Right atrium auricular region (tissue), 2 donors: ENCODE results near the gene BHLHE23. TPM values are rescaled to one million over a fixed set of nuclear protein-coding genes. Genes with fewer than 3 reads are reported as not detected.

ENCODE experiments used
- DNase-seq: peaks from one replicate; pipeline ENCODE4 v3.0.0-alpha.2; 2019; ENCODE audit warnings: low spot score
- H3K27ac ChIP-seq, 2 donors: fragments of 200-600 bp; sonication (generic); 1 replicate in 1 of 2; 2 replicates in 1 of 2; pipeline ENCODE4 v1.5.1; 2016 to 2019
- H3K27me3 ChIP-seq, 2 donors: fragments of 200-600 bp; sonication (generic); one replicate each; pipeline versions ENCODE4 v1.5.1 to v1.6.0; 2017 to 2019
- H3K36me3 ChIP-seq: fragments of 200-600 bp; sonication (generic); one replicate; pipeline ENCODE4 v1.5.1; 2016
- H3K4me1 ChIP-seq, 2 donors: fragments of 200-600 bp; sonication (generic); one replicate each; pipeline versions ENCODE4 v1.5.1 to v1.6.0; 2017 to 2019
- H3K4me3 ChIP-seq, 2 donors: fragments of 200-600 bp; sonication (generic); 1 replicate in 1 of 2; 2 replicates in 1 of 2; pipeline ENCODE4 v1.5.1; 2017 to 2019; ENCODE audit warnings: mild to moderate bottlenecking in 1 of 2, moderate library complexity in 1 of 2
- H3K9me3 ChIP-seq, 2 donors: fragments of 200-600 bp; sonication (generic); one replicate each; pipeline ENCODE4 v1.5.1; 2019
- total RNA-seq, 2 donors: library from RNA; depleted of rRNA; stranded (reverse); fragments of >200 nt; gene quantifications; one replicate each; pipeline ENCODE4 v1.1.0, GENCODE V29; 2016
- TF ChIP-seq, protein P1 (sequence below), 2 donors: fragments of 200-600 bp; sonication (generic); IDR thresholded peaks; one replicate each; pipeline ENCODE4 v1.5.1; 2019; ENCODE audit warnings: antibody characterized with exemption in 2 of 2

Gene BHLHE23
- total RNA-seq, 2 donors from 2014 or later = not detected

DNA sequence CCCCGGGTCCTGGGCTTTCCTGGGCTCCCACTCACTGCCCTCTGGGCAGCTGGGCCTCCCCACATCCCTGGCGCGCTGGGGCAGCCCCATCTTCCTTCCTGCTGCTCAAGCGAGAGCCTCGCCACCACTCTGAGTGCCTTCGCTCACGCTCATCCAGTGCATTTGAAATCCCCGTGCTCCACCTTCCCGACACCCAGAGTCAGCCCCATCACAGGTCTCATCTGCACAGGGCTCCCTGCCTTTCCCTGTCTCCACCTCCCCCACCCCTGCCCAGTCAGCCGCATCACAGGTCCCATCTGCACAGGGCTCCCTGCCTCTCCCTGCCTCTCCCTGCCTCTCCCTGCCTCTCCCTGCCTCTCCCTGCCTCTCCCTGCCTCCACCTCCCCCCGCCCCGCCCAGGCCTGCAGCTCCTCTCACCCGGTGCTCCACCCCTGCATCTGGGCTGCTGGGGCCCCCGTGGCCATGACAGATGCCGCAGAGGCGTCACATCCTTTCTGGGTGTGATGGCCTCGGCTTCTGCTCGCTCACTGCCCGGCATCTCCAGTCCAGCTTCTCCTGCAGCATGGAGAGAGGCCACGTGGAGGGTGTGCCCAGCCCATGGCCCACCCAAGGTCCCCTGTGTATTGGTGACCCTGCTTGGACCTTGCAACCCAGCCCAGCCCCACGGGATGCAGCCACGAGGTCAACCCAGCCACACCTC, 9.0 kb upstream of the BHLHE23 start:
- Histone ChIP-seq H3K36me3 (no peaks in the 10 kb centered on the region), H3K4me3 (no peak overlapping the region), H3K27ac (no peak overlapping the region), H3K9me3 (peaks cover 3 to 34% of the 10 kb centered on the region in 2 donors), H3K27me3 (peaks cover 0 to 7% of the 10 kb centered on the region in 2 donors), H3K4me1 (no peaks in the 10 kb centered on the region)
- TF ChIP-seq, protein P1, sequence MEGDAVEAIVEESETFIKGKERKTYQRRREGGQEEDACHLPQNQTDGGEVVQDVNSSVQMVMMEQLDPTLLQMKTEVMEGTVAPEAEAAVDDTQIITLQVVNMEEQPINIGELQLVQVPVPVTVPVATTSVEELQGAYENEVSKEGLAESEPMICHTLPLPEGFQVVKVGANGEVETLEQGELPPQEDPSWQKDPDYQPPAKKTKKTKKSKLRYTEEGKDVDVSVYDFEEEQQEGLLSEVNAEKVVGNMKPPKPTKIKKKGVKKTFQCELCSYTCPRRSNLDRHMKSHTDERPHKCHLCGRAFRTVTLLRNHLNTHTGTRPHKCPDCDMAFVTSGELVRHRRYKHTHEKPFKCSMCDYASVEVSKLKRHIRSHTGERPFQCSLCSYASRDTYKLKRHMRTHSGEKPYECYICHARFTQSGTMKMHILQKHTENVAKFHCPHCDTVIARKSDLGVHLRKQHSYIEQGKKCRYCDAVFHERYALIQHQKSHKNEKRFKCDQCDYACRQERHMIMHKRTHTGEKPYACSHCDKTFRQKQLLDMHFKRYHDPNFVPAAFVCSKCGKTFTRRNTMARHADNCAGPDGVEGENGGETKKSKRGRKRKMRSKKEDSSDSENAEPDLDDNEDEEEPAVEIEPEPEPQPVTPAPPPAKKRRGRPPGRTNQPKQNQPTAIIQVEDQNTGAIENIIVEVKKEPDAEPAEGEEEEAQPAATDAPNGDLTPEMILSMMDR (IDR thresholded peaks at IDR 0.05) = no peak
- DNase-seq = no peak

DNA sequence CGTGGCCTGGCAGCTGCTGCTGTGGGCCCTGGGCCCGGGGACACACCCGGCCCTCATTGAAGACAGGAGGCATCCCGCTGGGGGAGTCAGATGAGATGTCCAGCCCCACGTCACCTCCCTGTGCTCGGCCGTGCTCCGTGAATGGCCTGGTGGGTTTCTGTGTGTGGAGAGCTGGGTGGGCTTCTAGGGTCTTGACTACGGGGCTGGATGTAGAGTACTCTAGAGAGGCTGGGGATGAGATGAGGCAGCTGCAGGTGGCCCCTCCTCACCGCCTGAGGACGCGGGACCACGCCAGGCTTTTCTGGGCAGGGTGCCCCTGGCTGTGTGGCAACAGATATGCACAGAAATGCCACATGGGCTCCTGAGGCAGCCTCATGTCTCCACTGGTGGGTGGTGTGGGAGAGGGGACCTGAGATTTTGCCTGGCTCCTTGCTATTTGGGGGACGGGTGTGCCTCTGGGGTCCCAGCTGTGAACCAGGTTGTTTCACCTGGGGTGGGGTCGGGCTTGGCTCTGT, 8.4 kb upstream of the BHLHE23 start:
- H3K27me3 ChIP-seq = peaks cover 0 to 7% of the 10 kb centered on the region in 2 donors
- no peak overlapping the region for H3K27ac ChIP-seq
- no peak for DNase-seq
- H3K36me3 ChIP-seq = no peaks in the 10 kb centered on the region
- H3K4me3 ChIP-seq = no peak overlapping the region
- TF ChIP-seq, protein P1 (IDR thresholded peaks at IDR 0.05) = no peak
- H3K4me1 ChIP-seq = no peaks in the 10 kb centered on the region
- peaks cover 3 to 28% of the 10 kb centered on the region in 2 donors for H3K9me3 ChIP-seq

DNA sequence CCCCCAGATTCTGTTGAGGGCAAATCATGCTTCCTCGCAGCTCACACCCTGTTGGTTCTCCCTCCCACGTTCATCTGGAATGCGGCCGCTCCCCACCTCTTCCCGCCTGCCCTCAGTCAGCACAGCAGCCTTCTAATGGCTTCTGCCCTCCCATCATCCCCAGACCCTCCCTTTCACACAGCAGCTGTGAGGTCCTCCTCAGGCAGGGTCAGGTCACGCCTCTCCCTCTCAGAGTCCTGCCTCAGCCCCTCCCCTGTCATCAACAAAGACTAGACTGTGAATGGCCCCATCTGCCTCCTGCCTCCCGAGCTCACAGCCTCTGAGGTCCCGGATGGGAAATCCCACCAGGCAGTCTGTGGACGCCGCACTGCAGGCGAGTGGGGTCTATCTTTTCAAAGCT, 7.9 kb upstream of the BHLHE23 start:
- DNase-seq = no peak
- H3K9me3 ChIP-seq = peaks cover 3 to 23% of the 10 kb centered on the region in 2 donors
- no peak overlapping the region for H3K4me3 ChIP-seq
- no peaks in the 10 kb centered on the region for H3K4me1 ChIP-seq
- H3K27me3 ChIP-seq = peaks cover 3 to 9% of the 10 kb centered on the region in 2 donors
- no peaks in the 10 kb centered on the region for H3K36me3 ChIP-seq
- TF ChIP-seq, protein P1 (IDR thresholded peaks at IDR 0.05) = no peak
- H3K27ac ChIP-seq = no peak overlapping the region

DNA sequence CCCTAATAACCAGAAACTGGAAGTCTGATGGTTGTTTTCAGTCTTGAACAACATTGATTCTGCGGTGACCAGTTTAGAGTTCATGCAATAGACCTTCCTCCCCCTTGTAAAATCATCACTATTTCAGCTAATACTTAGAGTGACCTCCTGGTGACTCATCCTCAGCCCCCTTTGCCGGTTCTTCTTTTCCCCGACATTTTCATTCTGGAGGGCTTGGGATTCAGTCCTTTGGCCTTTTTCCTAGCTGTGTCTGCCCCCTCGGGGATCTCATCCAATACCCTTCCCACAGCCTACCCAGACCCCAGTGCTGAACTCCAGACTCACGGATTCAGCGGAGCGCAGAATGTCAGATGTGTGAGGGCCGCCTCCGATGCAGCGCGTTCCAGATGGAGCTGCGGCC, 7.5 kb upstream of the BHLHE23 start:
- no peak for DNase-seq
- H3K4me3 ChIP-seq = no peak overlapping the region
- no peak overlapping the region for H3K27ac ChIP-seq
- TF ChIP-seq, protein P1 (IDR thresholded peaks at IDR 0.05) = no peak
- H3K36me3 ChIP-seq = no peaks in the 10 kb centered on the region
- H3K27me3 ChIP-seq = peaks cover 7 to 13% of the 10 kb centered on the region in 2 donors
- H3K9me3 ChIP-seq = peaks cover 3 to 21% of the 10 kb centered on the region in 2 donors
- H3K4me1 ChIP-seq = peaks cover 0 to 1% of the 10 kb centered on the region in 2 donors

DNA sequence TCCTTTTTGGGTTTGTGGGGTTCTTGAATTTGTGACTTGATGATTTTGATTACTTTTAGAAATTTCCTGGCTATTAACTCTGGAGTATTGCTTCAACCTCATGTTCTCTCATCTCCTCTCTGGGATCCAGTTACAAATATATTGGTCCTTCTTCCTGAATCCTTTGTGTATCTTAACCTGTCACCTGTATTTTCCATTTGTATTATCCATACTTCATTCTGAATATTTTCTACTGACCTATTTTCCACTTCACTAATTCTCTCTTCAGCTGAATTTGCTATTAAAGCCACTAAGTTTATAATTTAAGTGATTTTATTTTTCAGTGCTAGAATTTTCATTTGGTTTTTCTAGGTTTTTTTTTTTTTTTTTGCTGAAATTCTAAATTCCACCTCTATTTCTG, 6.4 kb upstream of the BHLHE23 start:
- no peak overlapping the region for H3K27ac ChIP-seq
- TF ChIP-seq, protein P1 (IDR thresholded peaks at IDR 0.05) = no peak
- H3K4me3 ChIP-seq = no peak overlapping the region
- no peaks in the 10 kb centered on the region for H3K36me3 ChIP-seq
- peaks cover 3 to 21% of the 10 kb centered on the region in 2 donors for H3K9me3 ChIP-seq
- H3K4me1 ChIP-seq = peaks cover 0 to 12% of the 10 kb centered on the region in 2 donors
- peaks cover 15 to 23% of the 10 kb centered on the region in 2 donors for H3K27me3 ChIP-seq
- DNase-seq = no peak
